Dedifferentiated amniotic fluid mesenchymal stem cell (primary cell): ENCODE results near the gene VPS72.

Experiments used
- DNase-seq: peaks from one replicate; pipeline ENCODE4 v3.0.0-alpha.2; 2016; ENCODE audit errors: extremely low spot score

Gene VPS72

DNA sequence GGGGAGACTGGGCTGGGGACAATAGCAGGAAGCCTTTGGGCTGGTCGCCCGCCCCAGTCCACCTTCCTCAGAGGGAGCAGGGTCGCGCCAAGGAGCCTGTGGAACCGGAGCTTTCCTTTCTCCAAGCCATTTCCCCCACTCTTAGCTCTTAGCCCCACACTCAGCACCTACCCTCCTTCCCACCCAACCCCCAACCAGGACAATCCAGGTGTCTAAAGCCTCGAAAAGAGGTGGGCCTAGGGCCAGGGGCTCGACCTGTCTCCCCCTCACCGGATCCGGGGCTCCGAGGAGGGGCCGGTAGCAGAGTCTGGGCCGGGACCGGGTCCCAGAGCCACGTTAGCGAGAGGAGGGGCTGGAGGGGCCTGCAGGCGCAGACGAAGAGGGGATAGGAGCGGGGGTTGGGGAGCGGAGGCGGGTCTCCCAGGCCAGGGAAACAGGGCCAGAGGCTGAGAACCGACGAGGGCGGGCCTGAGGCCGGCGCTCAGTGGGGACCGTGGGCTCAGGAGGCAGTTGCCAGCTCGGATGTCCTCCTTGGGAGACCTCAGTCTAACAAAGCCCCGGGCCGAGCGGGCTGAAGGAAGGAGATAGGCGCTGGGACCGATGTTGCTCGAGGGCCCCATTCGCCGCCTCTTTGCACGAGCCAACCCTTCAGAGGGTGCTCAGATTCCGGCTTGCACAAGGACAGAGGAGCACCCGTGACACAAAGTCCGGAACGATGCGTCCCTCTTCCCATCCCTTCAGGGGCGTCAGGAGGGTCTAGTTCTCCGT, 44.5 kb downstream of the VPS72 start:
- no peak for DNase-seq

DNA sequence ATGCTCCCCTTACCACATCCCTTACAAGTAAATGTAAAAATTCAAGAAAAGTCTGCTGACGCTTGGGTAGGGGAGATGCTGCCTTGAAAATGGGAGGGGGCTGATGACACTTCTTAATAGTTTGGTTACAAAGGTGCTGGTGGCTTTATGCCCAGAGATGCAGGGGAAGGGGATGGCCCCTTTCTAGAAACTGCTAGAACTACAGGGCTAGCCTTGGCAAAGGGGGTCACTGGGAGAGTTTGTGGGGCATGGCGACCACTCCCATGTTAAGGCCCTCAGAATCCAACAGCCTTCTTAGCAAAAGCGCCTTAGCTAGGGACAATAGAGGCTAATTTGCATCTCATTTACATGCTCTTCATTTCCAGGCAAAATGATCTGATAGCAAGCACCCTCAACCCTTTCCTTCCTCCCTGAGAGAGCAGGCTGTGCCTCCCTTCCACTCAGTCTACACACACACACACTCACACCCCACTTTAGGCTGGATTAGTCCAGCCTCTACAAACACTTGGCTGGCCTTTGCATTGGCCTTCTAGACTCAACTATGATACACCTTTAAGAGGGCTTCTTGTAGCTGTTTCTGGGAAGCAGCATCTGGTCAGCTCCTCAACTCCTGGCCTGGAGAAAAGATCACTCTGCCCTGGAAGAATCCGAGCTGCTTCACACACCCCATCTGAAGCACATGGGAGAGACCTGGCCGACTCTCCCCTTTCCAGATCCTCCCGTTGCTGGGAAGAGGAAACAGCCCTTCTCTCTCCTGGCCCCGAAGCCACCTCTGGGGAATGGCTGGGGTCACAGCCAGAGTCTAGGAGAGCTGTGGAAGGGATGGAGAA, 45.3 kb downstream of the VPS72 start:
- DNase-seq = no peak

GRCh38 chr1:151143986-151144385, 46.0 kb downstream of the VPS72 start:
- no peak for DNase-seq

GRCh38 chr1:151143057-151143435, 47.0 kb downstream of the VPS72 start:
- no peak for DNase-seq

GRCh38 chr1:151142411-151143056, 47.5 kb downstream of the VPS72 start:
- no peak for DNase-seq

DNA sequence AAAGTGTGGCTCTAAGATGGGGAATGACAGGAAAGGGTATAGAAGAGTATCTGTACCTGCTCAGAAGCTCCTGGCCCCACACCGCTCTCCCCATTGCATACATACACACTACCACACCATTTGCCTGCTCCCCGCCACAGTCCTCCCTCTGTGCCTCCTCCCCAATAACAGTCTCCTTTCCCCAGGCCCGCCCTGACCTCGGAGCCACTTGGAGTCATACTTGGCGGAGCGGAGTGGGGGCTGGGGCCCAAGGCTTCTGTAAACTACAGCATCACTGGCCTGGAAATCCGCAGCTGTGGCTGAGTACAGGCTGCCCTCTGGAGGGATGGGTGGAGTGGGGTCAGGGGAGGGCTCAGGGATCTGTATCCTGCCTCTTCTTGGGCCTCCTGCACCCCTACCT, 52.2 kb downstream of the VPS72 start:
- DNase-seq = no peak

DNA sequence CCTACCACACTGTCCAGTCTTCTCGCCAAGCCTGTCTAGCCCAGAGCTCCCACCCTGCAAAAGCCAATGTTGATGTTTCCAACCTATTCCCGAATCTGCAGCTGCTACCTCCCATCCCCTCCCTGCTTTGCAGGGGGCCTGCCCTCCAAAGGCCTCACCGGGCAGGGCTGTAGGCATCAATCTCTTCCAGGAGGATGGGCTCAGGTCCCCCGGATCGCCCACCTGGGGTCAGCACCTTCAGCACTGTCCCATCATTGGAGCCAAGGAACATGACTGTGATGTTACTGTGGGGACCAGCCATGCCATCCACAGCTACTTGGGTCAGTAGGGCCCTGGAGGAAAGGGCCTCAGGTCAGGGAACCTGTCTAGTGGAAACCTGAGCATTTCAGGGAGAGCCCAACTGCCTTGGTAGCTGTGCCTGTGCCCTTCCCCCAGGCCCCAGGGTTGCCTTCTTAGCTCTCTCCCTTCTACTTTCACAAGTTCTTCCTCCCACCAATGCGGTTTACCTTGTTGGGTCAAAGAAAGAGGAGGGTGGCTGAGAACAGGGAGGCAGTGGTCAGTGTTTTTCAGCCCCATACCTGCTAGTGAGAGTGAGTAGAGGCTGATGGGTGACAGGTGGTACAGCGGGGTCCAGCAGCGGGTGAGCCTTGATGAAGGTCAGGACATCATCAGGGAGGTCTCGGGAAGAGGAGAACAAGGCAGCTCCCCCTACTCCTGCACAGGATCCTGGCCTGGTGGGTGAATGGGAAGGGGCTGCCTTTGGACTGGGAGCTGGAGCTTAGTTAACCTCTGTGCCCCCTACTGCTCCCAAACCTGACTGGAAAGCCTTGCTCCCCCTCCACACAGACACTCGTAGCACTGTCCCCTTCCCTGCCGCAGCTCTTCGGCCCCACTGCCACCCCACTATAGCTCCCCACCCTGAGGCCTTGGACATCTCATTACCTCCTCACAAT, 54.3 kb downstream of the VPS72 start:
- DNase-seq = no peak

GRCh38 chr1:151134991-151135390, 55.0 kb downstream of the VPS72 start:
- no peak for DNase-seq

- DNase-seq = no peak
Observed at GRCh38 chr1:151134396-151134795, 55.6 kb downstream of the VPS72 start.

DNA sequence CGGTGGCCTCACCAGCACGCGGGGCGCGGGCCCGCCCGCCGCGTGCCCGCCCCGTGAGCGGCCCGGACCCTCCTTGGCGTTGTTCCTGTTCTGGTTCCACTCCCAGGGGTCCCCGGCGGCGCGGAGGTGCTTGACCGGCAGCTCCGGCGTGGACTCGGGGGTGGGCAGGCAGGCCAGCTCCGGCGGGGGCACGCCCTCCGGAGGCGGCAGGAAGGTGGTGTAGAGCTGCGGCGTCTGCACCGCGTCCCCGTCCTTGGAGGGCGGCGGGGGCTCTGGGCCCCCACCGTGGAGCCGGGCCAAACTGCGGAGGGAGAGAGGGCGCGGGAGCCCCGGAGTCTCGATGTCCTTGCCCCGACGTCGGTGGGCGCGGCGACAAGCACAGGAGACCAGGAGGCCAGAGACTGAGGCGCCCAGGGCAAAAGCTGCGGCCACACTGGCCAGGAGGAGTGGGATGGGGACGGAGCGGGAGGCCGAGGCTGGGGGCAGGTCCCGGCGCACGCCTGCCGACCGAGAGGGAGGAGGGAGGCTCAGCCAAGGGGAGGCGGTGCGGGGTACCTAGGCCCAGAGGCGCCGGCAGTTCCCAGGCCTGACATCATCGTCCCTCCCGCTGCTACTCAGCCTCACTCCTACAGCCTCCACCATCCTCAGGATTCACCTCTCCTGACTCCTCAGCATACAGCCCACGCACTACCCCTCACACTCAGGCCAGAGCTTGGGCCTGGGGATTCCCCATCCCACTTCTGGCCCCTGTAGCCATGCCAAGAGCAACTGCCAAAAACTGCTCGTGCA, 56.8 kb downstream of the VPS72 start:
- DNase-seq = no peak

- no peak for DNase-seq
Observed at GRCh38 chr1:151132335-151133017, 57.5 kb downstream of the VPS72 start.

DNA sequence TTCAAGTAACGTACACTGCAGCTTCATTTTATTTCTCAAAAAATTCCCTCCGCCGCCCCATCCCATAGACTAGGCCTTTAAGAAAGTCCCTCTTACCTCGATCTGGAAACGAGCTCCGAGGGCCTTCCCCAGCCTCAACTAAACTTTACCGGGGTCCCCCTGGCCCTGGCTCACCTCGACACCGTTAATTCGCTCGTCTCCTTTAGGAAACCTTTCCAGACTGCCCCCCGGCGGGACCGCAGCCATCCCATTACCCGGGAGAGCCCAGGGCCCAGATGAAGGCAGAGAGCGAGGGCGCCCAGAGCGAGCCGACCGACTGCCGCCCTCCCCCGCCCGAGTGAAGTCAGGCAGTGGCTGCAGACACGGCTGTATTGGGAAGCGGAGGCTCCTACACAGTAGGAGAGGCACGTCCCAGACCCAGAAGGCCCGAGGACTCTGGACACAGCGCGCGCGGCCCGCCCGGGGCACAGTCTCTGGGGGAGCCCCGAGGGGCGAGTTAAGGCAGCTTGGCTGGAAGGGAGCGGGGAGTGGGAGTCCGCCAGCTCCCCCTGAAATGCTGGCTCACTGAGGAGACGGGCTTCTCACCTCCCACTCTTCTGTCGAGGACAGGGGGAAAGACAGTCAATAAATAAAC, 58.2 kb downstream of the VPS72 start:
- DNase-seq = no peak

GRCh38 chr1:151130987-151131586, 58.9 kb downstream of the VPS72 start:
- no peak for DNase-seq

GRCh38 chr1:151128800-151129199, 61.2 kb downstream of the VPS72 start:
- DNase-seq = no peak
